Measurements from ENCODE around the gene CIAO2A. TPM values are rescaled to one million over a fixed set of nuclear protein-coding genes. Genes with fewer than 3 reads are reported as not detected.

Gene CIAO2A
- total RNA-seq, 1 donor from 2014 or later: 35.5 TPM

DNA sequence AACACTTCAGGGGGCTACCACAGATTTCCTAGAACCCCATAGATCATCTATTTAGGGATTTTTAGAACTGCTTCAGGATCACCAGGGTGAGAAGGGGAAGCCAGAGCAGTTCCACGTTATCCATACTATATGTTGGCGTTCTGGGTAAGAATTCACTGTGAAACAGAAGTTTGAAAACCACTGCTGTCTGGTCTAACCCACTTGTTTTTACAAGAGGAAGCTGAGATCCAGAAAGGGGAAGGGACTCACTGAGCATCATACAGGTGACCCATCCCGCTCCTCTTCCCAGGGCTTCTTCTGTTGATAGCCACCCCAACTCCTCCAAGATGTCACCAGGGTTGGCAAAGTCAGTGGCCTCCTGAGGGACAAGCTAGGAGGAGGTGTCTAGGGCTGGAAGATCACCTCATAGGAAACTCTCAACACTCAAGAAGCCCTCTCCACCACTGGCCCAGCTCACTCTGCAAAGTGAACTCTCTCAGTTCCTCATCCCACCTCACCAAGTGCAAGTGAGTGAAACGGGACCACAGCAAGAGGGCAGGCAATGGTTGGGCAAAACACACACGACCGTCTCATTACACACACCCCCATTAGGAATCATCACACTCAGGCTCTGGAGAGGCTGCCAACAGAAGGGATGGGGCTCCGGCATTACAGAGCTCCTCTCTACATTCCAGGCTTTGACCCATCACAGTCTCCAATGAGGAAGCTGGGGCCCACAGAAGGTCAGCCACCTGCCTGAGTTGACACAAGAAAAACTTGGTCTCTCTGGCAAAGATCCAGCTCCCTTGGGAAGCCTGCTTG lies 49.1 kb downstream of the CIAO2A start:
- no peak for DNase-seq (ENCODE audit: low spot score)

DNA sequence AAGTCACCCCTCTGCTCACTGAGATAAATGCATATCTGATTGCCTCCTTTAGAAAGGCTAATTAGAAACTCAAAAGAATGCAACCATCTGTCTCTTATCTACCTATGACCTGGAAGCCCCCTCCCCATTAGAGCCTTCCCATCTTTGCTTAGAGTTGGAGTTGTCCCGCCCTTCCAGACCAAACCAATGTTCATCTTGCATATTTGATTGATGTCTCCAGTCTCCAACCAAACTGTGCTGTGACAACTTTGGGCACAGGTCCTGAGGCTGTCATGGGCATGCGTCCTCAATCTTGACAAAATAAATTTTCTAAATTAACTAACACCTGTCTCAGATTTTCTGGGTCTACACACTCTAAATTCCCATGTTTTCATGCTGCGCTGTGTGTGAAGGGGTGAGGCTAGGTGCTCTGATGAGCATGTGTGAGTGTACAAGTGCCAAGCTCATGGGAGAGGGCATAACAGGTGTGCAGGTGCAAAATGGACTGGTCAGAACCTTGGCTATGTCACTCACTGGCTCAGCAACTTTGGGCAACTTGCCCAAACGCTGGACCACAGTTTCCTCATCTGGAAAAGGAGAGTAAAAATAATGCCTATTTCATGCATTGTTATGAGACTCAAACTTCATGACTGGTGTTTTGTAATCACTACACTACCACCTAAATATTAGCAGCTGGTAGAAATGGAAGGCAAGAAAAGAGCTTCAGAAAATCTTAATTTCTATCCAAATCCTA lies 54.6 kb downstream of the CIAO2A start:
- DNase-seq (ENCODE audit: low spot score): no peak

GRCh38 chr15:64037966-64038365 lies 55.7 kb downstream of the CIAO2A start:
- no peak for DNase-seq (ENCODE audit: low spot score)

DNA sequence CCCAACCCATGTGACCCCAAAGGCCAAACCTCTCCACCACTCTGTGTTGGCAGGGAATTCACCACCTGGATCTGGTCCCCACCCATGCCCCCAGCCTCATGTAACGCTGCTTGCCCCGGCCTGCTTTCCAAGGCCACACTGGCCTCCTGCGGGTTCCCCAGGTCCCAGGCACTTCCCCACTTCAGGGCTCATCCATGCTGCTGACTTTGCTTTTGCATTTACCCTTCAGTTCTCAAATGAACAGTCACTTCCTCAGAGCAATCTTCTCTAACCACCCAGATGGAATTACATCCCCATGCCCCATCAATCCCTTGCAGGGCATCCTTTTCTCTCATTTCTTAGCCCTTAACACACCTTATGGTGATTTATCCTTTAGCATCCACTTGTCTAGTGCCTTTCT lies 56.5 kb downstream of the CIAO2A start:
- no peak for DNase-seq (ENCODE audit: low spot score)

- no peak for DNase-seq (ENCODE audit: low spot score)
These were observed 58.1 kb downstream of the CIAO2A start for GRCh38 chr15:64035525-64035924.

DNA sequence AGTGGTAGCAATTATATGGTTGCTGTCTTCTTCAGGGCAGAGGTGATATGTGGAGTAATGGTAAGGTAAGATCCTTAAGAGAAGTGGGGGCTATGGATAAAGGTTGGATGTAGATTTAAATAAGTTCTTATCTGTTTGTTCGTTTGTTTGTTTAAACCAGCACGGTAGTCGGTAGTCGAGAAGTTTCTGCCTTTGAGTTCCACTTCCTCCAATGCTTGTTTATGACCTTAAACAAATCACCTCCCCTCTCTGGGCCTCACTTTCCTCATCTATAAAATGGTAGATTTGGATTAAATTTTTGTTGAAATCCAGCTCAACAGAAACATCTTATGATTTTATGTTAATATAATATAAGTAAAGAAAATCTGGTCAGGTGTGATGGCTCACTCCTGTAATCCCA lies 59.1 kb downstream of the CIAO2A start:
- no peak for DNase-seq (ENCODE audit: low spot score)

- DNase-seq (ENCODE audit: low spot score): no peak
These were observed 61.3 kb downstream of the CIAO2A start for GRCh38 chr15:64032329-64032728.

GRCh38 chr15:64030123-64030522 lies 63.5 kb downstream of the CIAO2A start:
- DNase-seq (ENCODE audit: low spot score): no peak

- no peak for DNase-seq (ENCODE audit: low spot score)
These were observed 64.0 kb downstream of the CIAO2A start for GRCh38 chr15:64029633-64030032.

DNA sequence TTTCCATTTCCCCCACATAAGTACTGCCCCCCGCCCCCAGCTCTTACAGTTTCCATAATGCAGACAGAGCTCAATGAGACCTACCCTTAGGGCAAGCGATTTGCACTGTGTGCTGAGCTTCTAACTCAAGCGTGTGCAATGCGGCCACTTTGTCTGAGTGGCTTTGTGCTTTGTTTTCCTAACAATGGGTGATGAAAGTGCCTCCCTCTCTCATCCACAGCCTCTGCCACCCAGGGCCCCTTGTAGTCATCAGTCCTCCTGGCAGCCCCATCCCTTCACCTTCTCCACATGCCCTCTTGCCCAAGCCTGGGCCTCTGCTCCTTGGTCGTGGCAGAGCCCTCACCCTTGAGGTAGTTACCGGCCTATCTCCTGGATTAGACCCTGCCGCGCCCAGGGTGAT lies 64.5 kb downstream of the CIAO2A start:
- no peak for DNase-seq (ENCODE audit: low spot score)

DNA sequence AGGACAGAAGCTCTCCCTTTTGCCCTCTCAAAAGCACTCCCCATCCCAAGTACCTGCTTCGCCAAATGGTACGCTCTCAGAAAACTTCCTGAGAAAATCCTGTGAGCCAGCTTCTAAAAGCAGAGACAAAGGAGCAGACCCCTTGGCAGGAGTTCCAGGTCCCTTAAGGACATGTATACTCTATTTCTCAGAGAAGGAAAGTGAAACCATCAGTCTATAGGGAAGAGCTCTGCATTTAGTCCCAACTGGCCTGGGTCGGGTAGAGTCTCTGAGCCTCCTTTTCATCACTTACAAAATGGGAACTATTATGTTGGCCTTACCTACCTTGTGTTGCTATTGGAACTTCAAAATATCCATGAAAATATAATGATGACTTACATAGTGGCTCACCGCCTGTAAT lies 67.0 kb downstream of the CIAO2A start:
- no peak for DNase-seq (ENCODE audit: low spot score)

DNA sequence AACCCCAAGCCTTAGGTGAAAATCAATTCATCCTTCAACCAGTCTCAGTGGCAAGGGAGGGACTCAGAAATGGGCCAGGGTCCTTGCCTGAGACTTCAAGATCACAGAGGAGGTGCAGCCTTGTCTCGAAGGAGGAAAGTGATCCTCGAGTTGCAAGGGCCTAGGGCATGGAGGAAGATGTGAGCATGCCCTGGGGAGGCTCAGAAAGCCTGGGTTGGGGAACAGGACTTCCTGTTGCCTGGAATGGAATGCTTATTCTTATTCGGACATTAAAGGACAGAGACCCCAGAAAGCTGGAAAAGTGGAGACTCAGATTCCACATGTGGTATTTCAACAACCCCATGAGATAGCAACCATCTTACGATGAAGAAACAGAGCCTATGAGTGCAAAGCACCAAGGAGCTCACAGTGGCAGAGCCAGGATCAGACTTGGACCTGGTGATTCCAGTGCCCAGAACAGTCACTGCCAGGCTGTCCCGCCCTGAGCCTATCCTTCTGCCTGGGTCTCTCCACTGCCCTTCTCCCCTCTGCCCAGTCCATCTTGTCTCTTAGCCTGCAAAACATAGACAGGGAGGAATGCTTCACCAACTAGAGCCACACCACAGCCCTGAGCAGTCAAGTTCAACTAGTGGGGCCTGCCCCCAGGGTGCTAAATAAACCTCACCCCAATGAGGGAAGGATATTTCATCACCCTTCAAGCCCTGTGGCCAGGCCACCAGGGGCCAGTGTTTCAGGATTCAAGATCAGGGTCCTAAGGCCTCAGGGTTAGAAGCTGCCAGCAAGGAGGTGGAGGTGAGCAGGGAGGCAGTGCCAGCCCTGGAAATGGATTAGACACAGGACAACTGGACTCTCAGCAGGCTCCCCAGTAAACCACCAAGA lies 69.2 kb downstream of the CIAO2A start:
- no peak for DNase-seq (ENCODE audit: low spot score)

DNA sequence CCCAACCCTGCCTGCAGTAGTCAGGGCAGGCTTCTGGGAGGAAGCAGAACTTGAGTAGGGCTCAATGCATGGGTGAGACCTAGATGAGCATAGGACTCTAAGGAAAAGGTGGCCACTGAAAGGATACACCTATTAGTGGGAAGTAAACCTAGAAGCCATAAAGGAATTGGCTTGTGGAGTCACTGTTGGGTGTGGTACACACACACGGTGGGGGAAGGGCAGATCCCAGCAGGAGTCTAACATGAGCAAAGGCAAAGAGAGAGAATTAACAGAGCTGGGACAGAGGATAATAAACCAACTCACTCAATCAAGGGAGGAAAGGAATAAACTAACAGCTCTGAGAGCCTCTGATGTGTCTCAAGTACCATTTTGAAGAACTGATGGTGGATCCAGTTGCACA lies 70.4 kb downstream of the CIAO2A start:
- no peak for DNase-seq (ENCODE audit: low spot score)

DNA sequence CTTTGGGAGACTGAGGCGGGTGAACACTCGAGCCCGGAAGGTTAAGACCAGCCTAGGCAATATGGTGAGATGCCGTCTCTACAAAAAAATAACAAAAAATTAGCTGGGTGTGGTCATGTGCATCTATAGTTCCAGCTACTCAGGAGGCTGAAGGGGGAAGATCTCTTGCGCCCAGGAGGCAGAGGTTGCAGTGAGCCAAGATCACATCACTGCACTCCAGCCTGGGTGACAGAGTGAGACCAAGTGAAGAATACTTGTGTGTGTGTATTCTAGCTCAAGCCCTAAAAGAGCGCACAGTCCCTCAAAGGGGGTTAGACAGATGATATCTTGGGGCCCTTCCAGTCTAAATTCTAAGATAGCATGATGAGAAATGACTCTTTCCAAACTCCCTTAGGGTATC lies 71.1 kb downstream of the CIAO2A start:
- no peak for DNase-seq (ENCODE audit: low spot score)

Other genes with a start within 250 kb of the CIAO2A start
- gene DAPK2, start 47.4 kb downstream of the CIAO2A start, total RNA-seq: 9.0 TPM
- gene SNX1, start 2.1 kb upstream of the CIAO2A start, total RNA-seq: 162 TPM
- gene SNX22, start 57.9 kb upstream of the CIAO2A start, total RNA-seq: 0.31 TPM
- gene PPIB, start 69.2 kb upstream of the CIAO2A start, total RNA-seq: 380 TPM